GM12801 (cell line): ENCODE data around the gene COBLL1.

Source experiments
- TF ChIP-seq, protein P1 (sequence below): IDR thresholded peaks from one replicate; pipeline ENCODE4 v1.5.1; 2011; ENCODE audit warnings: control low read depth; ENCODE audit not compliant: insufficient read length; ENCODE audit errors: extremely low read depth

The COBLL1 gene

DNA sequence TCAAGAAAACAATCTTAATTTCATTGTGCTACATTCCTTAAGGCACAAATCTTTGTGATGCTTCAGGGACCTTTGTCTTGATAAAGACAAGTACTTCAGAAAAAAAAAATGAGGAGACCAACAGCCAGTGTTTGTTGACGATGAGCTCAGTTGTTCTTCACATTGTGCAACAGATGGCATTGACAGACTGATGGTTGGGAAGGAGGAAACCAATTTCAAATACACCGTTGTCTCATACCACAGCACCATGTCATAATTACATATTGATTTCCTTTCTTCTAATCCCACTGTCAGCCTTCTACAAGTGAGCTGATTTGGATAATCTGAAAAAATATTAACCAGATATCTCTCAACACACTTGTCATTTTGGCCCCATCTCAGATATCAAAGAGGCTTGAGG is 166.6 kb downstream of the COBLL1 start:
- TF ChIP-seq, protein P1, sequence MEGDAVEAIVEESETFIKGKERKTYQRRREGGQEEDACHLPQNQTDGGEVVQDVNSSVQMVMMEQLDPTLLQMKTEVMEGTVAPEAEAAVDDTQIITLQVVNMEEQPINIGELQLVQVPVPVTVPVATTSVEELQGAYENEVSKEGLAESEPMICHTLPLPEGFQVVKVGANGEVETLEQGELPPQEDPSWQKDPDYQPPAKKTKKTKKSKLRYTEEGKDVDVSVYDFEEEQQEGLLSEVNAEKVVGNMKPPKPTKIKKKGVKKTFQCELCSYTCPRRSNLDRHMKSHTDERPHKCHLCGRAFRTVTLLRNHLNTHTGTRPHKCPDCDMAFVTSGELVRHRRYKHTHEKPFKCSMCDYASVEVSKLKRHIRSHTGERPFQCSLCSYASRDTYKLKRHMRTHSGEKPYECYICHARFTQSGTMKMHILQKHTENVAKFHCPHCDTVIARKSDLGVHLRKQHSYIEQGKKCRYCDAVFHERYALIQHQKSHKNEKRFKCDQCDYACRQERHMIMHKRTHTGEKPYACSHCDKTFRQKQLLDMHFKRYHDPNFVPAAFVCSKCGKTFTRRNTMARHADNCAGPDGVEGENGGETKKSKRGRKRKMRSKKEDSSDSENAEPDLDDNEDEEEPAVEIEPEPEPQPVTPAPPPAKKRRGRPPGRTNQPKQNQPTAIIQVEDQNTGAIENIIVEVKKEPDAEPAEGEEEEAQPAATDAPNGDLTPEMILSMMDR: no peak

DNA sequence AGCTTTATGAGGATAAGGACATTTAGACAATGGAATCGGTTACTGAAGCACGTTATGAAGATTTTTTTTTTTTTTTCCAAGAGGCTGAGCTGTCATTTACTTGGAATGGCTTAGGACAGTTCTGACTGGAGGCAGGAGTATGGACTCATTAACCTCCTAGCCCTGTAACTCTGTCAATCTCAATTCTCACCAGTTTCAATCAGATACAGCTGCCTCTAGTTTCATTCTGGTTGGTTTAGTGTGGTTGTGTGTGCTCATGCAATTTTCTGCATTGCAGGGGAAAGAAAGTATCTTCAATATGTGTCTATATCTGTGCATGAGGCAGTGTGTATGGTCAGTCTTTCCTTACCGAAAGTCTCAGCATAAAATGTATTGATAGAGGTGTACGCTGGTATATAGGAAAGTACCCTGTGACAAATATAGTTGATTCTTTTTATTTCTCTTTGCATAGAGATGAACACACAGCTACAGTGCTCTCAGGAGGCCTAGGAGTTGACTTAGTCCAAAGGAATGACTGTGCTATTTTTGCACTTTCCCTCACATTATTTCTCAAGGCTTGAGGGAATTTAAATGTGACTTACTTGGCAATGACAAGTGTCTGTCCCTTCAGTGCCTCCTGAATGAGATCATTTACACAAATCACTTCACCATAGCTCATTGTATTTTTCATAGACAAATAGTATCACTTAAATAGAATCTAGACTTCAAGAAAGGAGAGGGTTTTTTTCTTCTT is 169.8 kb downstream of the COBLL1 start:
- TF ChIP-seq, protein P1: no peak

DNA sequence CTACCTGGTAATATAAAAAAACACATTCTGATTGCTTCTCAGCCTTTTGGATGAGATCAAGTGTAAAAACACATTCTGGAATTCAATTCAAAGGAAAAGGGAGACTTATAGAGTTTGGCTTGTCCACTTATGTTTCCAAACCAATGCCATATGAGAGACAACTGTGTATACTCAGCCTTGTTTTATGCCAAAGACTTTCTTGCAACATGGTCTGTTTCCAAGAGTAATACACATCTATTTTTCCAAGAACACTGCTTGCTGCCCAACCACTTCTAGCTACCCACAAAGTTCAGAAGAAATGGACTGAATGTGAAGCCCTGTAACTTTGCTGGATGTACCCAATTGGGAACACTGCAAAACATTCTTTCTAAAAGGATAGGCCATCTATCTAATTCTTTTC is 172.3 kb downstream of the COBLL1 start:
- TF ChIP-seq, protein P1: no peak

DNA sequence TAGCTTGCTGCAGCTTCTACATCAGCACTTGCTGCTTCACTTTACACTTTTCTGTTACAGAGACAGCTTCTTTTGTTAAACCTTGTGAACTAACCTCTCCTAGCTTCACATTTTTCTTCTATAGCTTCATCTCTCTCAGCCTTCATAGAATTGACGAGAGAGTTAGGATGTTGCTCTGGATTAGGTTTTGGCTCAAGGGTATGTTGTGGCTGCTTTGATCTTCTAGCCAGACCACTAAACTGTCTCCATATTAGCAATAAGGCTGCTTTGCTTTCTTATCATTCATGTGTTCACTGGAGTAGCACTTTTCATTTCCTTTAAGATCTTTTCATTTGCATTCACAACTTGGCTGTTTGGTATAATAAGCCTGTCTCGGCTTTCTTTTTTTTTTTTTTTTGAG is 174.1 kb downstream of the COBLL1 start:
- TF ChIP-seq, protein P1: no peak

DNA sequence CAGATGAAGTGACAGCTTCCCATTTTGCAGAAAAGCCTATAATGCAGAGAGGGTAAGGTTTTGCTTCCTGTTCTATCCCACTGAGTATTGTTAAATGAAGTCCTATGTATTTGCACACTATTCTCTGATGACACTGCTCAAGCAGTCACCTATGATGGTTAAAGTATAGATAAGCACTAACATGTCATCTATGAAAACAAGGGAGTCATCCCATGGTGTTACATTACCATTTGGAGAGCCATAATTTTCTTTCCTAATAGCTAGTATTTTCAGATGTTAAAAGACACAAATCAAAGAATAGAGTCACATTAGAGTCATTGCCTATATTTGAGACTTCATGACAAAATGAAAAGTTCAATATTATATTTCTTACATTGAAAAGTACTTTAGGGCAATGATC is 177.6 kb downstream of the COBLL1 start:
- TF ChIP-seq, protein P1: no peak

DNA sequence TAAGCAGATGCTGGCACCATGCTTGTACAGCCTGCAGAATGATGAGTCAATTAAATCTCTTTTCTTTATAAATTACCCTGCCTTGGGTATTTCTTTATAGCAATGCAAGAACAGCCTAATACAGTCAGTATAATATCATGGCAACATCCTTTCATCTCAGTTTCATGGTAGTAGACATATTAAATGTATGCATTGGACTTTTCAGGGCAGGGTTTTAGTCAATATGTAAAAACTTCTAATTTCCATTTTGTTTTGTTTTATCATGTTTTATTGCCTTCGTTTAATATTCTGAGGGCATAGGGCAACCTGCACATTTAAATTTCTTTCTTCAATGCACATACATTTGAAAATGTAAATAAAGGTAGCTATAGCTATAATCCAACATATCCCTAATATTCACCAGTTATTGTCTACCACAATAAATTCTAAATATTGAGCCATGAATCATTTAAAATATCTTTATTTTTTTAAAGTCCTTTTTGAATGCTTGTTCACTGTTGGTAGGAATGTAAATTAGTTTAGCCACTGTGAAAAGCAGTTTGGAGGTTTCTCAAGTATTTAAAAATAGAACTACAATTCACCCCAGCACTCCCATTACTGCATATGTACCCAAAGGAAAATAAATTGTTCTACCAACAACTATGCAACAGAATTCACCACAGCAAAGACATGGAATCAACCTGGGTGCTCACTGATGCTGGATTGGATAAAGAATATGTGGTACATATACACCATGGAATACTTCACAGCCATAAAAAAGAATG is 178.6 kb downstream of the COBLL1 start:
- TF ChIP-seq, protein P1: no peak

DNA sequence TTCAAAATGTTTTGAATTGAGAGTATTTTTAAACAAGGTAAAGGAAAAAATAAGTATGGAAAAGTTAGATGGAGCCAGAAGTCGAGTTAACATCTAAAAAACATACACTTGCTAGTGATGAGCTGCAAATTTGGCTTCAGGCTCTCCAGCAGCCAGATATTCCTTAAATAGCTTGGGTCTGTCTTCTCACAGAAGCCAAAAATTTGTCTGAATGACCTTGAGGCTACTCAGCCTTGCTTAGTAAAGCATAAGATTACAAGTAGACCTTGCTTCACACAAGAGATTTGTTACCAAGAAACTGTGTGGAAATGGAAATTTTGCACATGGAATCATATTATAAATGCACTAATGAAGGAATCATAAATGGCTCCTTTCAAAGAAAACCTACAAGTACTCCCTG is 179.6 kb downstream of the COBLL1 start:
- TF ChIP-seq, protein P1: no peak
